ENCODE data around the gene APBA1. TPM values are rescaled to one million over a fixed set of nuclear protein-coding genes. Genes with fewer than 3 reads are reported as not detected.
"Not testable (repeated sequence)": the region's sequence is repeated elsewhere in the genome, so short reads cannot be mapped to it uniquely, and the experiment has no call there.

The APBA1 gene
- total and polyA plus RNA-seq, 3 experiments from 2014 or later: 0.09 to 0.13 TPM; not detected in 1

DNA sequence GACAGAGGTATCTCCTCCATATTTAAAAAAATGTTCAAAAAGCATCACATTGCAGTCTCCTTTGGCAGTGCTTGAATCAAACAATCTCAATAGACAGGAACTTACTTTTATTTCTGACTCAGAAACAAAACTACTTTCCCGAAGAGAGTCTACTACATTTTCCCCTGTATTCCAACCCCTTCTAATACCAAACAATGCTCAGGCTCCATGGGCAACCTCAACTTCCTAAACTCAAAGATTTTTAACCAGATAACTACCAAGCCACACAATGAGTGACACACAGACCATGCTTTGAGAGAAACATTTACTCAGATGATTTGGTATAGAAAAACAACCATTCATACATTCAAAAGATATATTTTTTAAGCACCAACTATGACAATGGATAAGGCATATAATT lies 70.5 kb downstream of the APBA1 start:
- Mint-ChIP-seq H3K27ac (no peak overlapping the region), H3K4me3 (no peak overlapping the region), H3K9me3 (peaks cover 0 to 6% (median 0%) of the 10 kb centered on the region in 5 donors), H3K36me3 (no peaks in the 10 kb centered on the region), H3K27me3 (peaks cover 10 to 13% of the 10 kb centered on the region in 2 donors), H3K4me1 (no peaks in the 10 kb centered on the region)
- no peak for DNase-seq
- no peaks in the 10 kb centered on the region for H3K27me3 ChIP-seq (ENCODE audit: insufficient read depth, low read length, poor library complexity, severe bottlenecking)
- no peak overlapping the region for H3K4me3 ChIP-seq (ENCODE audit: low read length)
- H3K9me3 ChIP-seq (ENCODE audit: low read length): no peaks in the 10 kb centered on the region
- ChIA-PET POLR2A (no interaction called here), CTCF (no interaction called here)
- no peaks in the 10 kb centered on the region for H3K36me3 ChIP-seq (ENCODE audit: insufficient read depth, low read length)
- no peaks in the 10 kb centered on the region for H3K4me1 ChIP-seq (ENCODE audit: insufficient read depth, low read length)
- H3K27ac ChIP-seq (ENCODE audit: low read depth, low read length): no peak overlapping the region

DNA sequence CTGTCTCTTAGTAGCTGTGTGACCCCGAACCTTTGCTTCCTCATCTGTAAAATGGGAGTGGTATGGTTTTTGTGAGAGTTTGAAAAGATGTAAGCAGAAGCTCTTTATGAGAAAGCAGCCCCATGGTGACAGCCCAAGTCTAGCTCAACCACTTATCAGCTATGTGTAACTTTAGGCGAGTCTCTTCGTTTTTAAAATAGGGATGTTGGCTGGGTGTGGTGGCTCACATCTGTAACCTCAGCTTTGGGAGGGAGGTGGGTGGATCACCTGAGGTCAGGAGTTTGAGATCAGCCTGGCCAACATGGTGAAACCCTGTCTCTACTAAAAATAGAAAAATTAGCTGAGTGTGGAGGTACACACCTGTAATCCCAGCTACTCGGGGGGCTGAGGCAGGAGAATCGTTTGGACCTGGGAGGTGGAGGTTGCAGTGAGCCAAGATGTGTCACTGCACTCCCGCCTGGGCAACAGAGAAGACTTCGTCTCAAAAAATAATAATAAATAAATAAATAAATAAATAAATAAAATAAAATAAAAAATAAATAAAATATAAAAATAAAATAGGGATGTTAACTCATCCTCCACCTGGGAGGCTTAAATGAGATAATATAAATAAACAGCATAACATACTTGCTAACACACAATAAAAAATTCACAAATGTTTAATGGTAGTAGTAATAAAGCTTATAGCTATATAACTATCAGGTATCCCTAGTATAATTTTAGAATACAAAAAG lies 71.7 kb downstream of the APBA1 start:
- H3K27ac Mint-ChIP-seq: no peak overlapping the region
- Histone ChIP-seq H3K4me3 (ENCODE audit: low read length) (no peak overlapping the region), H3K9me3 (ENCODE audit: low read length) (no peaks in the 10 kb centered on the region), H3K27ac (ENCODE audit: low read depth, low read length) (no peak overlapping the region), H3K27me3 (ENCODE audit: insufficient read depth, low read length, poor library complexity, severe bottlenecking) (no peaks in the 10 kb centered on the region), H3K4me1 (ENCODE audit: insufficient read depth, low read length) (no peaks in the 10 kb centered on the region), H3K36me3 (ENCODE audit: insufficient read depth, low read length) (no peaks in the 10 kb centered on the region)
- ChIA-PET POLR2A (no interaction called here), CTCF (no interaction called here)
- no peak for DNase-seq
- H3K4me3 Mint-ChIP-seq: no peak overlapping the region
- peaks cover 10 to 13% of the 10 kb centered on the region in 2 donors for H3K27me3 Mint-ChIP-seq
- H3K4me1 Mint-ChIP-seq: no peaks in the 10 kb centered on the region
- peaks cover 0 to 4% (median 0%) of the 10 kb centered on the region in 5 donors for H3K9me3 Mint-ChIP-seq
- no peaks in the 10 kb centered on the region for H3K36me3 Mint-ChIP-seq

DNA sequence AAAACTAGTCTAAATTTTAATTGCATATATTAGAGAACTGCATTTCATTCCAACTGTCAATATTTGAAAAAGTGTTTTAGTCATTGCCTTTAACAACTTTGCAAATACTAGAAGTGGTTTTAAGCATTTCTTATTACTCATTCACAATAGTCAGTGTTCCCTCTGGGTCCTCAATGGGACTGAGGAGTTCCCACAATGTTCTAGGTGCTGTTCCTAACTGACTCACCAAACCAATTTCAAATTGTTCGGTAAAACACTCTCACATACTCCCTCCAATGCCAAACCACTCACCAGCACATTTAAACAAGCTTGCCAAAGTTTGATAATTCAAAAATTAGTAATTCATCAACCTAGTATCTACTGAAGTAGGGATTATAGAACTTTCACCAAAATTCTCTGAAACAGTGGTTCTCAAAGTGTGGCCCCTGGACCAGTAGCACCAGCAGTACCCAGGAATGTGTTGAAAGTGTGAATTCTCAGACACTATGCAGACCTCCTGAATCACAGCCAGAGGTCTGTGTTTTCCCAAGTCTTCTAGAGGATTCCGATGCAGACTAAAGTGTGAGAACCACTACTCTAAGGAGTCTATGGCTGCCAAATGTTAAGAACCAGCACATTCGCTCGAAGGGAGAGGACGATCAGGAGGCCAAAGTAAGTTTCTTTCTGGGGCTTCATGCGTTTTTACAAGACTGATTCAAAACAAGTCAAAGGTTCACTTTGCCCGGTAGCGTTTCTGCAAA lies 72.8 kb downstream of the APBA1 start:
- no peaks in the 10 kb centered on the region for H3K36me3 ChIP-seq (ENCODE audit: insufficient read depth, low read length)
- H3K4me3 Mint-ChIP-seq: no peak overlapping the region
- no peak overlapping the region for H3K4me3 ChIP-seq (ENCODE audit: low read length)
- H3K27ac ChIP-seq (ENCODE audit: low read depth, low read length): no peak overlapping the region
- no peak for DNase-seq
- H3K9me3 Mint-ChIP-seq: peaks cover 0 to 4% (median 0%) of the 10 kb centered on the region in 5 donors
- H3K27me3 Mint-ChIP-seq: peaks cover 7 to 13% of the 10 kb centered on the region in 2 donors
- POLR2A ChIA-PET: no interaction called here
- H3K4me1 ChIP-seq (ENCODE audit: insufficient read depth, low read length): no peaks in the 10 kb centered on the region
- H3K27me3 ChIP-seq (ENCODE audit: insufficient read depth, low read length, poor library complexity, severe bottlenecking): no peaks in the 10 kb centered on the region
- H3K9me3 ChIP-seq (ENCODE audit: low read length): no peaks in the 10 kb centered on the region
- H3K4me1 Mint-ChIP-seq: no peaks in the 10 kb centered on the region
- CTCF ChIA-PET: no interaction called here
- H3K27ac Mint-ChIP-seq: no peak overlapping the region
- no peaks in the 10 kb centered on the region for H3K36me3 Mint-ChIP-seq

DNA sequence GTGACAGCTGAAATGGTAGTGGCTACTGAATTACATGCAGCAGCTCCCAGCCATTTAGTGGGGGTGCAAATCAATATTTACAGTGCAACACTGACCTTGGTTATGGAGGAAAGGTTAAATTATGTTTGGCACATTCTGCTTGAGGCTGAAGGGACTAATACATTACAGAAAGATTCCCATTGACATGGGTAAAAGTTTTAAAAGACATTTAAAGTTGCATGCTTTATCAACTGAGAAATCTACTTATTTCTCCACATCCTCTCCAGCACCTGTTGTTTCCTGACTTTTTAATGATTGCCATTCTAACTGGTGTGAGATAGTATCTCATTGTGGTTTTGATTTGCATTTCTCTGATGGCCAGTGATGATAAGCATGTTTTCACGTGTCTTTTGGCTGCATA lies 75.3 kb downstream of the APBA1 start:
- CTCF ChIA-PET; H3K27me3 ChIP-seq (ENCODE audit: insufficient read depth, low read length, poor library complexity, severe bottlenecking); H3K4me1 ChIP-seq (ENCODE audit: insufficient read depth, low read length); POLR2A ChIA-PET; H3K9me3 Mint-ChIP-seq; H3K4me3 Mint-ChIP-seq; H3K27ac ChIP-seq (ENCODE audit: low read depth, low read length); H3K36me3 Mint-ChIP-seq; DNase-seq; H3K4me1 Mint-ChIP-seq; H3K4me3 ChIP-seq (ENCODE audit: low read length); H3K36me3 ChIP-seq (ENCODE audit: insufficient read depth, low read length); H3K9me3 ChIP-seq (ENCODE audit: low read length); H3K27ac Mint-ChIP-seq: not testable (repeated sequence)
- peaks cover 5 to 14% of the 10 kb centered on the region in 2 donors for H3K27me3 Mint-ChIP-seq

DNA sequence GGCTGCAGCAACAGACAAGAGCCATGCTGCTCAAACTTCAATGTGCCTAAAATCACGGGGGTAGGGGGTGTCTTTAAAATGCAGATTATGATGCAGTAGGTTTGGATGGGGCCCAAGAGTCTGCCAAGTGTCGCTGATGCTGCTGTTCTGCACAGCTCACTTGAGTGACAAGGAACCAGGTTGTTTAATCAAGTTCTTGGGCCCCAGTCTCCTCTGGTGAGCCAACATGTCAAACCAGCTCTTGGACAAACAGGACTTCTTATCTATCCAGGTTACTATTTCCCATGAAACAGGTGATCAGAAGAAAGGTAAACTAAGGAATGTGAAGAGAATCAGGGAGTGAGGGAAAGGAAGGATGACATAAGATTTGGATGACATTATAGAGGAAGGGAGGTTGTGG lies 78.0 kb downstream of the APBA1 start:
- CTCF ChIA-PET: no interaction called here
- POLR2A ChIA-PET: no interaction called here
- Mint-ChIP-seq H3K27ac (peak overlapping the region in 1 of 8 donors; percentile 58), H3K27me3 (peaks cover 5 to 7% of the 10 kb centered on the region in 2 donors), H3K4me3 (no peak overlapping the region), H3K9me3 (peaks cover 0 to 4% (median 2%) of the 10 kb centered on the region in 5 donors), H3K4me1 (no peaks in the 10 kb centered on the region), H3K36me3 (no peaks in the 10 kb centered on the region)
- no peaks in the 10 kb centered on the region for H3K36me3 ChIP-seq (ENCODE audit: insufficient read depth, low read length)
- H3K27ac ChIP-seq (ENCODE audit: low read depth, low read length): no peak overlapping the region
- H3K4me3 ChIP-seq (ENCODE audit: low read length): no peak overlapping the region
- DNase-seq: no peak
- H3K9me3 ChIP-seq (ENCODE audit: low read length): no peaks in the 10 kb centered on the region
- no peaks in the 10 kb centered on the region for H3K4me1 ChIP-seq (ENCODE audit: insufficient read depth, low read length)
- H3K27me3 ChIP-seq (ENCODE audit: insufficient read depth, low read length, poor library complexity, severe bottlenecking): no peaks in the 10 kb centered on the region

GRCh38 chr9:69593756-69594155 lies 78.4 kb downstream of the APBA1 start:
- Mint-ChIP-seq H3K36me3 (no peaks in the 10 kb centered on the region), H3K4me3 (no peak overlapping the region), H3K9me3 (peaks cover 0 to 4% (median 2%) of the 10 kb centered on the region in 5 donors), H3K4me1 (no peaks in the 10 kb centered on the region), H3K27me3 (peaks cover 4 to 5% of the 10 kb centered on the region in 2 donors), H3K27ac (peak overlapping the region in 1 of 8 donors; percentile 58)
- no peak overlapping the region for H3K27ac ChIP-seq (ENCODE audit: low read depth, low read length)
- no peaks in the 10 kb centered on the region for H3K36me3 ChIP-seq (ENCODE audit: insufficient read depth, low read length)
- H3K4me1 ChIP-seq (ENCODE audit: insufficient read depth, low read length): no peaks in the 10 kb centered on the region
- CTCF ChIA-PET: no interaction called here
- H3K4me3 ChIP-seq (ENCODE audit: low read length): no peak overlapping the region
- POLR2A ChIA-PET: no interaction called here
- DNase-seq: no peak
- no peaks in the 10 kb centered on the region for H3K9me3 ChIP-seq (ENCODE audit: low read length)
- no peaks in the 10 kb centered on the region for H3K27me3 ChIP-seq (ENCODE audit: insufficient read depth, low read length, poor library complexity, severe bottlenecking)

DNA sequence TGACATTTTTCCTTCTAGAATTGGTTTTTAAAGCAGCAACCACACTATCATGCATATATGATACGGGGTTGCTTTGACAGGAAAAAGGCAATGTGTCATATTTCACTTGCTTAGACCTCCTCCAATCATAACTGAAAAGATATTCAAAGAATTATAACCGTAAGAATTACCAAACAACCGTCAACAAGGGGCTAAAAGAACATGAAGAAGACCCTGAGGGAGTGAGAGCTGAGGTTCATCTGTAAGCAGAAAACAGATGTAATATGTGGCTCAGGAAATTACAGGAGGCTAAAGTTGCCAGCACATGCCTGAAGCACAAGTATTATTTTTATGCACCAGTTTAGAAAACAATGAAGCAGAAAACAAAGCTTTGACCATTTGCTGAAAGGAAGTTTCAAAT lies 78.9 kb downstream of the APBA1 start:
- H3K36me3 ChIP-seq (ENCODE audit: insufficient read depth, low read length): no peaks in the 10 kb centered on the region
- H3K4me3 Mint-ChIP-seq: no peak overlapping the region
- no peaks in the 10 kb centered on the region for H3K9me3 ChIP-seq (ENCODE audit: low read length)
- peaks cover 0 to 4% (median 2%) of the 10 kb centered on the region in 5 donors for H3K9me3 Mint-ChIP-seq
- H3K36me3 Mint-ChIP-seq: no peaks in the 10 kb centered on the region
- no peak overlapping the region for H3K4me3 ChIP-seq (ENCODE audit: low read length)
- POLR2A ChIA-PET: no interaction called here
- H3K27me3 ChIP-seq (ENCODE audit: insufficient read depth, low read length, poor library complexity, severe bottlenecking): no peaks in the 10 kb centered on the region
- peaks cover 4 to 5% of the 10 kb centered on the region in 2 donors for H3K27me3 Mint-ChIP-seq
- H3K27ac Mint-ChIP-seq: no peak overlapping the region
- no peak for DNase-seq
- H3K4me1 ChIP-seq (ENCODE audit: insufficient read depth, low read length): no peaks in the 10 kb centered on the region
- no peak overlapping the region for H3K27ac ChIP-seq (ENCODE audit: low read depth, low read length)
- H3K4me1 Mint-ChIP-seq: no peaks in the 10 kb centered on the region
- CTCF ChIA-PET: no interaction called here

- H3K4me1 Mint-ChIP-seq: no peaks in the 10 kb centered on the region
- POLR2A ChIA-PET: no interaction called here
- H3K36me3 Mint-ChIP-seq: no peaks in the 10 kb centered on the region
- Histone ChIP-seq H3K27ac (ENCODE audit: low read depth, low read length) (no peak overlapping the region), H3K4me3 (ENCODE audit: low read length) (no peak overlapping the region), H3K36me3 (ENCODE audit: insufficient read depth, low read length) (no peaks in the 10 kb centered on the region), H3K9me3 (ENCODE audit: low read length) (no peaks in the 10 kb centered on the region), H3K27me3 (ENCODE audit: insufficient read depth, low read length, poor library complexity, severe bottlenecking) (no peaks in the 10 kb centered on the region), H3K4me1 (ENCODE audit: insufficient read depth, low read length) (no peaks in the 10 kb centered on the region)
- CTCF ChIA-PET: no interaction called here
- peaks cover 7 to 9% of the 10 kb centered on the region in 2 donors for H3K27me3 Mint-ChIP-seq
- no peak overlapping the region for H3K27ac Mint-ChIP-seq
- DNase-seq: no peak
- no peak overlapping the region for H3K4me3 Mint-ChIP-seq
- peaks cover 0 to 2% (median 0%) of the 10 kb centered on the region in 5 donors for H3K9me3 Mint-ChIP-seq
These were observed 81.9 kb downstream of the APBA1 start for GRCh38 chr9:69590266-69590665.

Data from CD8-positive, alpha-beta memory T cell (primary cell).